Duodenal mucosa (tissue), 2 donors: ENCODE data around the gene AGPAT2.

Experiments
- H3K27ac ChIP-seq: one replicate; pipeline ENCODE4 v1.7.0; 2013; ENCODE audit warnings: low read depth, low read length
- H3K27me3 ChIP-seq, 2 donors: one replicate each; pipeline ENCODE4 v1.7.0; 2013; ENCODE audit warnings: low read length in 2 of 2, control low read depth in 1 of 2; ENCODE audit not compliant: insufficient read depth in 2 of 2, control insufficient read depth in 1 of 2
- H3K36me3 ChIP-seq, 2 donors: one replicate each; pipeline ENCODE4 v1.7.0; 2013; ENCODE audit warnings: low read length in 2 of 2, control low read depth in 1 of 2; ENCODE audit not compliant: insufficient read depth in 2 of 2, control insufficient read depth in 1 of 2
- H3K4me1 ChIP-seq, 2 donors: one replicate each; pipeline ENCODE4 v1.7.0; 2013; ENCODE audit warnings: low read length in 2 of 2, control low read depth in 1 of 2; ENCODE audit not compliant: insufficient read depth in 2 of 2, control insufficient read depth in 1 of 2
- H3K4me3 ChIP-seq, 2 donors: one replicate each; pipeline ENCODE4 v1.7.0; 2013; ENCODE audit warnings: low read length in 2 of 2, low read depth in 1 of 2
- H3K9ac ChIP-seq, 2 donors: one replicate each; pipeline ENCODE4 v1.7.0; 2013; ENCODE audit warnings: low read length in 2 of 2, low read depth in 1 of 2
- H3K9me3 ChIP-seq, 2 donors: one replicate each; pipeline ENCODE4 v1.7.0; 2013; ENCODE audit warnings: low read length in 2 of 2, control low read depth in 1 of 2; ENCODE audit not compliant: control insufficient read depth in 1 of 2

Gene AGPAT2

GRCh38 chr9:136661641-136662325 is 25.5 kb downstream of the AGPAT2 start:
- H3K4me1 ChIP-seq, result peaks cover 8 to 15% of the 10 kb centered on the region in 2 donors
- peaks cover 34 to 49% of the 10 kb centered on the region in 2 donors for H3K27me3 ChIP-seq
- H3K36me3 ChIP-seq, result no peaks in the 10 kb centered on the region
- no peaks in the 10 kb centered on the region for H3K9me3 ChIP-seq
- no peak overlapping the region for H3K4me3 ChIP-seq
- peak overlapping the region; percentile 51 for H3K27ac ChIP-seq
- H3K9ac ChIP-seq, result no peak overlapping the region

GRCh38 chr9:136660971-136661550 is 26.2 kb downstream of the AGPAT2 start:
- Histone ChIP-seq H3K4me1 (peaks cover 8 to 15% of the 10 kb centered on the region in 2 donors), H3K4me3 (no peak overlapping the region), H3K9ac (no peak overlapping the region), H3K9me3 (no peaks in the 10 kb centered on the region), H3K36me3 (no peaks in the 10 kb centered on the region), H3K27me3 (peaks cover 34 to 44% of the 10 kb centered on the region in 2 donors), H3K27ac (peak overlapping the region; percentile 10)

GRCh38 chr9:136659861-136660784 is 27.1 kb downstream of the AGPAT2 start:
- Histone ChIP-seq H3K9ac (no peak overlapping the region), H3K27me3 (peaks cover 40 to 41% of the 10 kb centered on the region in 2 donors), H3K27ac (peak overlapping the region; percentile 3), H3K36me3 (no peaks in the 10 kb centered on the region), H3K9me3 (no peaks in the 10 kb centered on the region), H3K4me1 (peaks cover 7 to 20% of the 10 kb centered on the region in 2 donors), H3K4me3 (no peak overlapping the region)

GRCh38 chr9:136658849-136659535 is 28.3 kb downstream of the AGPAT2 start:
- Histone ChIP-seq H3K27me3 (peaks cover 30 to 33% of the 10 kb centered on the region in 2 donors), H3K36me3 (no peaks in the 10 kb centered on the region), H3K9me3 (no peaks in the 10 kb centered on the region), H3K9ac (no peak overlapping the region), H3K4me1 (peaks cover 4 to 18% of the 10 kb centered on the region in 2 donors), H3K27ac (peak overlapping the region; percentile 10), H3K4me3 (peak overlapping the region in 1 of 2 donors; percentile 32)

- Histone ChIP-seq H3K9ac (no peak overlapping the region), H3K4me3 (peak overlapping the region in 1 of 2 donors; percentile 32), H3K4me1 (peaks cover 4 to 18% of the 10 kb centered on the region in 2 donors), H3K36me3 (no peaks in the 10 kb centered on the region), H3K27ac (peak overlapping the region; percentile 10), H3K27me3 (peaks cover 22 to 35% of the 10 kb centered on the region in 2 donors), H3K9me3 (no peaks in the 10 kb centered on the region)
Observed at GRCh38 chr9:136657974-136658848, 29.0 kb downstream of the AGPAT2 start.

GRCh38 chr9:136656795-136657611 is 30.3 kb downstream of the AGPAT2 start:
- peak overlapping the region; percentile 10 for H3K27ac ChIP-seq
- no peak overlapping the region for H3K9ac ChIP-seq
- H3K9me3 ChIP-seq, result no peaks in the 10 kb centered on the region
- H3K4me3 ChIP-seq, result no peak overlapping the region
- H3K36me3 ChIP-seq, result no peaks in the 10 kb centered on the region
- peaks cover 15 to 37% of the 10 kb centered on the region in 2 donors for H3K27me3 ChIP-seq
- peaks cover 4 to 18% of the 10 kb centered on the region in 2 donors for H3K4me1 ChIP-seq

GRCh38 chr9:136656183-136656738 is 31.0 kb downstream of the AGPAT2 start:
- Histone ChIP-seq H3K4me3 (no peak overlapping the region), H3K27me3 (peaks cover 15 to 37% of the 10 kb centered on the region in 2 donors), H3K9me3 (no peaks in the 10 kb centered on the region), H3K27ac (peak overlapping the region; percentile 20), H3K9ac (no peak overlapping the region), H3K36me3 (no peaks in the 10 kb centered on the region), H3K4me1 (peaks cover 4 to 18% of the 10 kb centered on the region in 2 donors)

GRCh38 chr9:136655536-136656182 is 31.6 kb downstream of the AGPAT2 start:
- Histone ChIP-seq H3K4me1 (peaks cover 4 to 18% of the 10 kb centered on the region in 2 donors), H3K27me3 (peaks cover 15 to 37% of the 10 kb centered on the region in 2 donors), H3K36me3 (no peaks in the 10 kb centered on the region), H3K9me3 (no peaks in the 10 kb centered on the region), H3K9ac (no peak overlapping the region), H3K4me3 (no peak overlapping the region), H3K27ac (peak overlapping the region; percentile 50)
